GM20000 (cell line): ENCODE data around the gene TLCD5.

Experiments
- DNase-seq: peaks from one replicate; pipeline ENCODE4 v3.0.0; 2012; ENCODE audit warnings: low spot score
- CTCF ChIP-seq: IDR thresholded peaks from 2 replicates; pipeline ENCODE4 v1.5.1; 2012; ENCODE audit warnings: mild to moderate bottlenecking, control low read depth; ENCODE audit errors: extremely low read depth, missing control alignments

The TLCD5 gene

GRCh38 chr11:120298461-120298860 is 26.6 kb upstream of the TLCD5 start:
- DNase-seq = no peak
- no peak for TF ChIP-seq CTCF

- no peak for DNase-seq
- no peak for TF ChIP-seq CTCF
Measured at GRCh38 chr11:120302001-120302805, 22.9 kb upstream of the TLCD5 start.

GRCh38 chr11:120303004-120303637 is 22.0 kb upstream of the TLCD5 start:
- peak; percentile 92 for TF ChIP-seq CTCF
- peak; percentile 79 for DNase-seq

- TF ChIP-seq CTCF = no peak
- peak; percentile 42 for DNase-seq
Measured at GRCh38 chr11:120304526-120304925, 20.6 kb upstream of the TLCD5 start.

- TF ChIP-seq CTCF = no peak
- DNase-seq = no peak
Measured at GRCh38 chr11:120305286-120305685, 19.8 kb upstream of the TLCD5 start.

GRCh38 chr11:120306519-120307242 is 18.4 kb upstream of the TLCD5 start:
- DNase-seq = no peak
- no peak for TF ChIP-seq CTCF

- TF ChIP-seq CTCF = no peak
- no peak for DNase-seq
Measured at GRCh38 chr11:120307476-120307875, 17.6 kb upstream of the TLCD5 start.
